Caco-2 (cell line): ENCODE measurements around the gene TCEA3. TPM values are rescaled to one million over a fixed set of nuclear protein-coding genes. Genes with fewer than 3 reads are reported as not detected.

Experiments
- BruUV-seq: library from RNA; stranded (reverse); fragments of 400-500 nt; replicated peaks from 2 replicates; lab custom pipeline; 2021; lab: Mats Ljungman, UMichigan
- CTCF ChIA-PET: fragments of 300-600 bp; sonication (Branson Sonifier 250); formaldehyde crosslinking; loops from one replicate; lab custom pipeline; 2022; ENCODE audit warnings: antibody characterized with exemption; lab: Charles Lee
- POLR2A ChIA-PET: fragments of 300-600 bp; sonication (Branson Sonifier 250); formaldehyde crosslinking; loops from one replicate; lab custom pipeline; 2022; ENCODE audit warnings: antibody characterized with exemption; lab: Charles Lee
- DNase-seq, 2 experiments: peaks; one replicate each; pipeline versions ENCODE4 v3.0.0 to v3.0.0-alpha.2; 2020 to 2022
- H3K27me3 ChIP-seq: replicated peaks from 2 replicates; pipeline ENCODE4 v1.6.0; 2011; ENCODE audit warnings: low read length; ENCODE audit not compliant: control insufficient read depth, insufficient read depth
- H3K36me3 ChIP-seq: 2 replicates; pipeline ENCODE4 v1.5.1; 2011; ENCODE audit warnings: low read length; ENCODE audit not compliant: control insufficient read depth, insufficient read depth
- H3K4me1 ChIP-seq: fragments of 250-450 bp; sonication (Bioruptor Pico); 2 replicates; pipeline ENCODE4 v1.5.1; 2020; ENCODE audit warnings: mild to moderate bottlenecking
- H3K4me3 ChIP-seq: 2 replicates; pipeline ENCODE4 v1.5.1; 2011; ENCODE audit warnings: low read depth, mild to moderate bottlenecking, control low read depth, low read length
- H3K9me3 ChIP-seq: fragments of 250-450 bp; sonication (Bioruptor Pico); 2 replicates; pipeline ENCODE4 v1.5.1; 2020; ENCODE audit warnings: mild to moderate bottlenecking, moderate library complexity
- H3K27ac Mint-ChIP-seq: one replicate; pipeline ENCODE4 v1.8.0; 2022; ENCODE audit warnings: mixed read lengths; ENCODE audit not compliant: unreplicated experiment
- H3K27me3 Mint-ChIP-seq: one replicate; pipeline ENCODE4 v1.8.0; 2022; ENCODE audit warnings: mixed read lengths; ENCODE audit not compliant: insufficient read depth, unreplicated experiment
- H3K36me3 Mint-ChIP-seq: one replicate; pipeline ENCODE4 v1.8.0; 2022; ENCODE audit warnings: mild to moderate bottlenecking, mixed read lengths; ENCODE audit not compliant: insufficient read depth, unreplicated experiment
- H3K4me1 Mint-ChIP-seq: one replicate; pipeline ENCODE4 v1.8.0; 2022; ENCODE audit warnings: low read depth, mixed read lengths; ENCODE audit not compliant: unreplicated experiment
- H3K4me3 Mint-ChIP-seq: one replicate; pipeline ENCODE4 v1.8.0; 2022; ENCODE audit warnings: mild to moderate bottlenecking, moderate library complexity, mixed read lengths; ENCODE audit not compliant: unreplicated experiment
- H3K9me3 Mint-ChIP-seq: one replicate; pipeline ENCODE4 v1.8.0; 2022; ENCODE audit warnings: mixed read lengths; ENCODE audit not compliant: unreplicated experiment
- CTCF ChIP-seq, 2 experiments: fragments of 200-600 bp in 1 of 2; IDR thresholded peaks; 1 replicate in 1 of 2; 2 replicates in 1 of 2; pipeline versions ENCODE4 v1.5.1 to v1.8.0; 2011 to 2022; ENCODE audit warnings: antibody characterized with exemption in 1 of 2, control low read depth in 1 of 2, inconsistent platforms in 1 of 2, low read depth in 1 of 2, low read length in 1 of 2, mild to moderate bottlenecking in 1 of 2, moderate library complexity in 1 of 2; ENCODE audit not compliant: insufficient read depth in 1 of 2, severe bottlenecking in 1 of 2, unreplicated experiment in 1 of 2
- intact Hi-C: fragments of 100-400 bp; cut with micrococcal nuclease; formaldehyde crosslinking; loops from one replicate; pipeline ENCODE4 v1.10.0; 2022; ENCODE audit not compliant: unreplicated experiment
- total RNA-seq: library from RNA; stranded (reverse); gene quantifications from 2 replicates; pipeline ENCODE4 v1.2.3, GENCODE V29; 2022

The TCEA3 gene
- total RNA-seq, 1 experiment from 2014 or later: 14.6 TPM

- peaks cover 17% of the 10 kb centered on the region for H3K4me1 Mint-ChIP-seq
- H3K27ac Mint-ChIP-seq: peak overlapping the region; percentile 98
- no peak for TF ChIP-seq CTCF (IDR thresholded peaks at IDR 0.05; ENCODE audit: insufficient read depth in 1 of 2, low read depth in 1 of 2, low read length in 1 of 2, severe bottlenecking in 1 of 2, unreplicated experiment in 1 of 2)
- Histone ChIP-seq H3K27me3 (no peaks in the 10 kb centered on the region), H3K4me1 (peaks cover 19% of the 10 kb centered on the region), H3K36me3 (no peaks in the 10 kb centered on the region), H3K4me3 (peak overlapping the region; percentile 65), H3K9me3 (no peaks in the 10 kb centered on the region)
- peak in 1 of 2 experiments; percentile 27 for DNase-seq
- CTCF ChIA-PET: interaction anchor here (0.9 to 1.4 kb wide), 3 partner anchors 23 to 59 kb away, joined by 3 to 15 read pairs (median 8); no protein-coding TSS in a partner anchor
- POLR2A ChIA-PET: interaction anchor here (0.9 to 1.7 kb wide), 7 partner anchors 23 to 122 kb away, joined by 4 to 45 read pairs (median 11); partner anchors contain the start of gene ZNF436
- TSS peak; percentile 96 for BruUV-seq
- intact Hi-C loops: loop anchor here (1.0 to 10.0 kb wide), 3 partner anchors 23 to 190 kb away; partner anchors contain the start of gene E2F2
- no peaks in the 10 kb centered on the region for H3K9me3 Mint-ChIP-seq
- no peaks in the 10 kb centered on the region for H3K27me3 Mint-ChIP-seq
- peak overlapping the region; percentile 96 for H3K4me3 Mint-ChIP-seq
- H3K36me3 Mint-ChIP-seq: peaks cover 29% of the 10 kb centered on the region
Measured at GRCh38 chr1:23344987-23345472, 79.5 kb downstream of the TCEA3 start.

- Mint-ChIP-seq H3K27ac (peak within 1 kb of the TSS; percentile 98), H3K9me3 (no peaks in the 10 kb centered on the region), H3K27me3 (no peaks in the 10 kb centered on the region), H3K4me1 (peaks cover 23% of the 10 kb centered on the region), H3K4me3 (peak within 1 kb of the TSS; percentile 96), H3K36me3 (peaks cover 36% of the 10 kb centered on the region)
- peak; percentile 99 to 100 for DNase-seq
- Histone ChIP-seq H3K27me3 (no peaks in the 10 kb centered on the region), H3K9me3 (no peaks in the 10 kb centered on the region), H3K36me3 (no peaks in the 10 kb centered on the region), H3K4me1 (peaks cover 19% of the 10 kb centered on the region), H3K4me3 (peak within 1 kb of the TSS; percentile 70)
- TF ChIP-seq CTCF (IDR thresholded peaks at IDR 0.05; ENCODE audit: insufficient read depth in 1 of 2, low read depth in 1 of 2, low read length in 1 of 2, severe bottlenecking in 1 of 2, unreplicated experiment in 1 of 2): peak in 1 of 2 experiments; percentile 7
- POLR2A ChIA-PET: interaction anchor here (0.5 to 1.7 kb wide), 27 partner anchors 15 to 1675 kb away, joined by 3 to 45 read pairs (median 5); partner anchors contain the start of genes ASAP3, E2F2, RAP1GAP and ZNF436
- no TSS peak for BruUV-seq
- CTCF ChIA-PET: interaction anchor here (0.6 to 1.4 kb wide), 10 partner anchors 24 to 1406 kb away, joined by 3 to 15 read pairs (median 4); partner anchors contain the start of gene ZNF436
- intact Hi-C loops: loop anchor here (1.0 to 10.0 kb wide), 3 partner anchors 24 to 190 kb away; partner anchors contain the start of gene E2F2
Measured at GRCh38 chr1:23344111-23344986, 80.2 kb downstream of the TCEA3 start, which contains the start of gene HNRNPR. Gene HNRNPR, minus strand, starts transcription at chr1:23344284. Its CDS starts 3,276 bp downstream, at chr1:23341008.
